ENCODE results near the gene RCSD1.

Gene RCSD1

DNA sequence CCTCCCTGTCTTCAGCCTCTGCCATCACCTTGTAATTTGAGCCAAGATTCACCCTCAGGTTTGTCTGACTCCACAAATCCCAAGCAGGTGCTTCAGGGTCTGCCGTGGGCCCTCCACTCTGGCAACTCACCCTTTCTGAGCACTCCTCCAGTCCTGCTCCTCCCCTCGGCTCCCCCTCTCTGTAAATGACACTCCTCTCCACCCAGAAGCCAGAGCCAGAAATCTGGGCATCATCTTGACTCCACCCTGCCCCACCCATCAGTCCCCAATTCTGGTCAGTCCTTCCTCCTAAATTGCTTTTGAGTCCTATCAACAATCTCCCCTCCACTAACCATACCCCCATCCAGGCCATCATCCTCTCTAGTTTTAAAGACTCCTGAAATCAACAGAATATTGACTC is 40.5 kb downstream of the RCSD1 start:
- no peak for DNase-seq

DNA sequence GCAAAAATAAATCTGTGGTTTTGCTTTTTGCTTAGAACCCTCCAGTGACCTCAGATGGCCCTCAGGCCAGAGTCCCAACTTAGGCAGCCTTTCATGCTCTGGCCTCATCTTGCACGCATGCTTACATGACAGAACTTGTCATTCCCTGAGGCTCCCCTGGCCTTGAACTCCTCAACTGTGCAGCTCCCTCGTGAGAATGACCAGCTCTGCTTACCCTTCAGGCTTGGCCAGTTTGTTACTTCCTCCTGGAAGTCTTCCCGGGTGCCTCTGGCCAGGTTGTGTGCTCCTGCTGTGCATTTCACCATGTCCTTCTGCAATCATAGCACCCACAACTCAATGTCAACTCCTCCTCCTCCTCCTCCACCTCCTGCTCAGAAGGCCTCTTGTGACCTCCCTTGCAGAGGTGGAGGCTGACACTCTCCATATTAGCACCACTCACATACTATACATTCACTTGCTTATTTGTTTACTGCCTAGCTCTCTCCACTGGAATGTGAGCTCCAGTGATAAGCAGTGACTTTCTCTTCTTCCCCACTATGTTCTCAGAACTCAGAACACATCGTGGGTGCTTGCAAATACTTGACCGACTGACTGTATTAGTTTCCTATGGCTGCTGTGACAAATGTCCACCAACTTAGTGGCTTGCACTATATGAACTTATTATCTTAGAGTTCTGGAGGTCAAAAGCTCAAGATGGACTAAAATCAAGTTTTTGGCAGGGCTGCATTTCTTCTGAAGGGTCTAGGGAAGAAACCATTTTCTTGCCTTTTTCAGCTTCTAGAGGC is 41.9 kb downstream of the RCSD1 start:
- DNase-seq: no peak

DNA sequence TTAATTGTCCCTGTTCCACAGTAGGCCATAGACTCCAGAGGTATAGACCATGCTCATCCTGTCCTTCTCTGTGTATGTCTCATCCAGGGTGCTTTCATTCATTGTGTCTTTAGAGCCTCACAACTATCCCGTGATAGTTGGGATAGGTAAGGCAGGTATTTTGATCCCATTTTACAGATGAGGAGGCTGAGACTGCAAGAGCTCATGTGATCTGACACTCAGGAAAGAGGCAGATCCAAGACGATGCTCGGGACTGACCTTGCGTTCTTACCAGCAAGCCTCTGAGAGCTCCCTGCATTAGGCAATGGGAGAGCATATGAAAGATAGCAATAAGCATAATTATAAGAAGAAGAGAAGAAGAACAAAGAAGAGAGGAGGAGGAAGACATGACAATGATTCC is 42.8 kb downstream of the RCSD1 start:
- DNase-seq: no peak

DNA sequence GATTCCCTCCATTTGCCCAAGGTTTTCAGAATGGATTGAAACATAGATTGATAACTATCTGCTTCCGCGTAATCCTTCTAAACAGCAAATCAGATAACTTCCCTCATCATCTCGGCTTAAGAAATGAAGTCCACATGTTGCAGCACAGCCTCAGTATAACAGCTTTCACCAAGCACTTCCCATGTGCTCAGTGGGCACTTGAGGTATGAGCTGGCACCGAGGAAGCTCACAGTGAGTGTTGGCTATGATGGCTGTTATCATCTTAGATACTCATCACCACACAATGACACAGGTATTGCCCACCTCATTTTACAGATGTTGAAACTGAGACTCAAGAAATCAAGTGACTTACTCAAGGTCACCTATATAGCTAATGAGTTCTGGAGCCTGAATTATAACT is 43.2 kb downstream of the RCSD1 start:
- no peak for DNase-seq

DNA sequence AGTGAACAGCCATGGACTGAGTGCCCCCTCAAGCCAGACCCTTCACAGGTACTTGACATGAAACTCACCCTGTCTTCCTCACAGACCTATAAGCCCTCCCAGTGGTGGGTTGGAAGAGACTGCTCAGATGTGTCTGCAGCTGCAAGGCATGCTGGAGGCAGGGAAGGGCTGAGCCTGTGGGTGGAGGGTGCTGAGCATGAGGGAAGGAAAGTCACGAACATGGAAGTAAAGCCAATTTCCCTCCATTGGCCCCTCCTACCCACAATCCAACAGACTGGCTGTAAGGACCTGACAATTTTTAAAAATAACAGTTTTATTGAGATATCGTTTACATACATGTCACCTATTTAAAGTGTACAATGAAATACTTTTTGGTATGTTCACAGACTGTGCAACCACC is 44.1 kb downstream of the RCSD1 start:
- DNase-seq: no peak

DNA sequence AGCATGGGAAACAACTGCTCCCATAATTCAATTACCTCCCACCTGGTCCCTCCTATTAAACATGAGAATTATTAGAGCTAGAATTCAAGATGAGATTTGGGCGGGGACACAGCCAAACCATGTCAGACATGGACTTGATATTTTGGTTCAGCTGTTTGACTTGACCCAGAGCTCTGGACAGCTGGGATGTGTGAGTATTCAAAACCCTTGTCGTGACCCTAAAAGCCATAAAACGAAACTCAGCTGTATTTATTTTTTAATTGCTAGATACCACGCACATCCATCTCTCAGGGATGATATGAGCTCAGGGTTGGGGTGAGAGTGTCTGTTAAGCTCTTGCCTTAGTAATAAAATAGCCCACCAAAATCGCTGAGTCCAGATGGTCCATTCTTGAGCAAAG is 45.4 kb downstream of the RCSD1 start:
- DNase-seq: no peak

DNA sequence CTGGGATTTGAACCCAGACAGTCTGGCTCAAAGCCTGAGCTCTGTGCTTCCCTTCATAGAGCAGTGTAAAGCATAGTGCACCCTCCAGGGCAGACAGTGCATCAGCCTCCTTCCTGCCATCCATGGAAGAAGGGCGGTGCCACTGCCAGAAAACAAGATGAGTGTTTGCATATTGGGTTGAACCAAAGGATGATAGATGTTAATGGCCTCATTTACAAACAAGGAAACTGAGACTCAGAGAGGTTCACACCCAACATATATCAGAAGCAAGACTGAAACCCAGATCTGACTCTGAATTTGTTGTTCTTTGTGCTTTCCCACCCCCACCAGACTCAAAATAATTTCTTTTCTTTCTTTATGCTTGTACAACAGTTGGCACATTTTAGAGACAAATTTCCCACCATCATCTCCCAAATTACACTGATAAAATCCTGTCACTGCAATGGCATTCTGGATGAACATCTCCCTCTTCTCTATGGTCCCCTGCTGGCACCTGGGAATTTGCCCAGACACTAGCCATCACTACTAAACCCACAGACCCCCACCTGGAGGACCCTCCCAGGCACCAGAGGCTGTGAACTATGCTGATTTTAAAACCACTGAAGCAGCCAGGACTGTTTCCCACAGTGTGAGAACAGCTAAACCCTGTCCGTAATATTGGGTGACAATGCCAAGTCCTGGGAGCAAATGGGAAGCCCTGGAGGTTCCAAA is 46.3 kb downstream of the RCSD1 start:
- peak; percentile 40 for DNase-seq

DNA sequence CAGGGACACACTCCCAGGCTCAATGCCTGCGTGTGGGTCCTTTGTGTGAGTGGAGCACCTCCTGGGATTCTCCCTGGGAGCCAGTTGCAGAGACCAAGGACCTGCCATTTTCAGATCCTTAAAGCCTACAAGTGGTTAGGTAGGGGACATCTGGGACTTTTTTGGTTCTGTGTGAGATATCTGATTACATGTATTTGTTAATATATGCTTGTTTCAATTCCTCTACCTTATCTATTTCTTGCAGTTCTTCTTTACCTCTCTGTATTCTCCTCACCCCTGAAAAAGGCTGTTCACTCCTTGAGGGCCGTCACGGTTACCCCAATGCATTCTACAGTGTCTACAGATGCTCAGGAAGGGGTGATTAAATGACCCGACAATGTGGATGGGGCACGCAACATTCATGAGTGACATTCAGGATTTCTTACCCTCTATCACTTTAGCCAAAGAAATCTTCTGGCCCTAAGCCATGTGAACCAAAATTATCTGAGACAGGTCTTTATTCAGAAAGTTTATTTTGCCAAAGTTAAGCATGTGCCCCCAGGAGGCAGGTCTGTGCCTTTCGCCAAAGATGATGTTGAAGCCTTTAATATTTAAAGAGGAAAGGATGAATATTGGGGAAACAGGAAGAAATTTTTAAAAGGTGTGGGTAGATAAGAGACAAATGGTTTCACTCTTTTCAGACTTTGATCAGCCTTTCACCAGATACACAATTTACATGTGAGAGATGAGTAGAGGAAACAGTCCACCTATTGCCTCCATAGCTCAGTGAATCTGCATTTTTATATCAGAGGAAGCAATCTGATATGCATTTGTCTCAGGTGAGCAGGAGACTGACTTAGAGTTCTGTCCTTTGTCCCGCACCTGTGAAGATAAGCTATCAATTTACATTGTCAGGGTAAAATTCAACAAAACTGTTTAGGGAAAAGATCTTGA is 47.1 kb downstream of the RCSD1 start:
- no peak for DNase-seq

DNA sequence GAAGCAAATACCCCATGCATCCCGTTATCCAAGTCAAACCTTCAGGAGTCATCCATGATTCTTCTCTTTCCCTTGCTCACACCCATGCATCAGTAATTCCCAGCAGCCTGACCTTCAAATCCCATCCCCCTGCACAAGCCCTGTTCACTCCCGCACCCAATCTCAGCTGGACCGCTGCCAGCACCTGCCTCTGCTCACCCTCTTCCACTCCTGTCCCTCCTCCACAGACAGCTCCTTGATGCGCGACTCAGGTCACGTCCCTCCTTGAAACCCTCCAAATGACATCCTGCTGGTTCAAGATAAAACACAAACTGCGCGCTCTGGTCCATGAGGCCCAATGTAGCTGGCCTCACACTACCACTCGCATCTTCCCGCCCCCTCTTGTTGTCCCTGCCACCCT is 48.4 kb downstream of the RCSD1 start:
- DNase-seq: peak; percentile 7

DNA sequence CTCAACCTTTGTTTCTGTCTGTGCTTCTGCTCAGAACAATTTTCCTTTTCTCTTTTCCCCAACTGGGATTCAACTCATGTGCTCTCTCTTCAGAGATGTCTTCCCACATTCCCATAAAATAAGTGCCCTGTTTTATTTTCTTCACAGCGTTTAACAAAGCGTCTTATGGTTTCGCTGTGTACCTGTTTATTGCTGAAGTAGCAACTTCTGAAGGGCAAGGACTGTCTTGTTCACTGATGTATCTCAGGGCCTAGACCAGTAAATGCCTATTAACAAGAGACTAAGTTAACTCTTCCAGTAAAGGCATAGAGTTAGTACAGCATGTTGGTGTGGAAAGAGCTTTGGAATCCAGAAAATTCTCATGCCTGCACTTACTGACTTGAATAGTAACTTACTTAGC is 48.8 kb downstream of the RCSD1 start:
- no peak for DNase-seq

DNA sequence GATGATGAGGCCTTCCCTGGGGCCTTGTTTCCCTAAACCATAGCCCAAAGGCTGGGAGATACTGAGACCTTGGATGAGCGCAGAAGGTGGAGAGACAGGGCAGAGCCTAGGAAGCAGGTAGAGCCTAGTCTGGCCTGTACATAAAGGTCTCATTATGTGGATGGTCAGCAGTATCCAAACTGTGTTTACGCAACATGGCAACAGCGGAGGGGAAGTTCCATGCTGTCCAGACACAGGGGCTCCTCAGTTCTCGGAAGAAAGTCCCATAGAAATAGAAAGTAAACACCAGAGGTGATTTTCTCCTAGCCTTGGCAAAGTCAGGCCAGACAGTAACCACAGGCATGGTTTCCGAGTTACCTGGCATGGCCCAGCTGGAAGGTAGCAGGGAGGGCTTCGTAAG is 49.7 kb downstream of the RCSD1 start:
- no peak for DNase-seq

DNA sequence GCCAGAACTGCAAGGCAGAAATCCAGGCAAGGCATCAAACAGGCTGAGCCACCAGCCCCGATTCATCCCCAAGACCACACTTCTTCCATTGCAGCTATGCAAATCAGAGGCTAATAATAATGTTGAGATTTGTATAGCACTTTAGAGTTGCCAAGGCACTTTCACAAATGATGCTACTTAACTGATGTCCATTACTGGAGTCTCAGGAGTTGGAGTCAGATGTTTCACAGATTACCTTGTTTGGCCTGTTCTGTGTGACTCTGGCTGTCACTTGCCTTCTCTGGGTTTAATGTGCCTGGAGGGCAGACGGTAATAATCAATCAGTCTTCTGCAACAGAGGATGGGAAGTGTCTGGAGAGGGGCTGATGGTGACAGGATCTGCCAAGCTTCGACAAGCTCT is 51.0 kb downstream of the RCSD1 start:
- no peak for DNase-seq

DNA sequence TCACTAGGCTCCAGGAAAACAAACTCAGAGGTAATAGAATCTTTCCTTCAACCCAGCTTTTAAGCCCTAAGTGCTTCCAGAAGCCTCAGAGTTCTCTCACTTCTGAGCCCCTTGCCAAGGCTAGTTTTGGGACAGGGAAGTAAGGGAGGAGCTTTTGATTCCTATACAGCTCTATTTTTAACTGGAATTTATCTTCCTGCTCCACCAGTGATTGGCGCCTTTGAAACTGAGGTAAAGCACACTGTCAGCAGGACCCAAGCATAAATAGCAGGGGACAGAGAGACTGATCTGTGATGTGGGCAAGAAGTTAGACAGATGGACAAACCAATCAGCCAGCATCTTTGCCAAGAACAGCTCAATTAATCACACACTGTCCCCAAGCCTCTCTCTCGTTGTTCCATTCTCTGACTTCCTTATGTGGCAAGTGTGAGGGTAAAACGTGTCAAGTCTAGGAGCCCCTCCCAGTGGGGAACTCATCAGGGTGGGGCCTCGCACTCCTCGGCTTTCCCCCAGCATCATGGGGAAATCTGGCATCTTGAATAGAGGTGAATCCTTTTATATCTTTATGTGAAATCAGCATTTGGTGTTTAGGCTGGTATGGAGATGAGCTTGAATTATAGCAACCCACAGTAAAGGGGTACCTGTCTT is 51.5 kb downstream of the RCSD1 start:
- DNase-seq: no peak

DNA sequence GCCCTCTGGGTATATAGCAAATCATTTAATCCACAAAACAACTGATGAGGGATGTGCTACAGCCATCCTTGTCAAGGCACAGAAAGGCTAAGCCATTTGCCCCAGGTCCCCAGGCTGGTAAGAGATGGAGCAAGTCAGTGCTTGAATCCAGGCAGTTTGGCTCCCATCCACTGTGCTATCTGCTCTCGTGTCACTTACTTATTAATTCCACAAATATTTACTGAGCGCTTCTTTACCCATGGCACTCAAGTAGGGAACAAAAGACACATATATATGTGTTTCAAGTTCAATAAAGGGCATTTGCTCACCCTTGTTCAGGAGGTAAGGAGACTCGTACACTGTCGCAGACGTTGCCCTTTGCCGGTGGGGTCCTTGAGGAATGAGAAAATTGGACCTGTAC is 53.2 kb downstream of the RCSD1 start:
- DNase-seq: peak; percentile 10

DNA sequence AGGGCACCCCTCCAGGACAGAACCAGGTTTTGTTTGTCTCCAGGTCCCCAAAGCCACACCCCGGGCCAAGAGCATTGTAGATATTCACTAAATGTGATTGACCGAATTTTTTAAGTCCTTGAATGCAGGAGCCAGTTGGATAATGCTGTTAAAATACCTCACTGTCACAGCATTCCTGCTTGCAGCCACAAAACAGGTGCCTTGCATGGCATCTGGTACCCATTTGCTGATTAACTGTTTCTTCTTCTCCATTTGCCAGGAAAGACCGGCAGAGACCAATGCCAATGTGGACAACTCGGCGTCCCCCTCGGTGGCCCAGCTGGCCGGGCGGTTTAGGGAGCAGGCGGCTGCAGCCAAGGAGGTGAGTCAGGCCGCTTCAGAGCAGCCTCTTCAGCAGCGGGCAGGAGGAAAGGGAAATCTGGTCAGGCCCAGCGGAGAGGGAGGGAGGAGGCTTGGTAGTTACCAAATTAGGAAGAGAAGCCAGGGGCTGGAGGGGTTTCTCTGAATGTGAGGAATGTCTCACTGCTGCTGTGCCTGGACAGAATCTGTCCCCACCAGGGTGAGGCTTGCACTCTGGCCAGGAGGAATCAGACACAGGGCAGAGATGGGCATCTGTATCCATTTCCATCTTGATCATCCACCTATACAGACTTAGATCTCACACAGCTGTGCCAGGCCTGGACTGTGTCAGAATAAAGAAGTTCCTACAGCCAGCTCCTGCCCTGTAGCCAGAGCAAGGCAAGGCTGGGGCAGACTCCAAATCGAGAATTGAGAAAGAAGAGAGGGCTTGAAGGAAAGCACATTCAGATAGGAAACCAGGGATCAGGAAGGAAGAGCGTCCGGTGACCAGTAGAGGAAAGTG is 53.8 kb downstream of the RCSD1 start:
- DNase-seq: no peak

DNA sequence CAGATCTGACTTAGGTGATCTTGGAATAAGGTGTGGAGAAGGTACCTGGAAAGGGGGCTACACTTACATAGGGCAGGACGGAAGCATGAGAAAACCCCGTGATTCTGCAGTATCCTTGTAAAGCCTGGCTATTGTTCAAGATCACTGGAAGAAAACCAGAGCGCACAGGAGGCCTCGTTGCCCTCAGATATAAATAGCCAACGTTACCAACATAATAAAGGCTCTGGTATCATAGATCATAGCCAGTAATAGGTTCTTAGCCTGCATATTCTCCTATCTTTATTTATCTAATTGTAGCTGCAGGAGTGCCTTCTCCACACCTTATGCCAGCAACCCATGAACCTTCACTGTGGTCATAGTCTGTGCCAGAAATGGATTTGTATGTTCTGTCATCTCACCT is 55.8 kb downstream of the RCSD1 start:
- DNase-seq: no peak

DNA sequence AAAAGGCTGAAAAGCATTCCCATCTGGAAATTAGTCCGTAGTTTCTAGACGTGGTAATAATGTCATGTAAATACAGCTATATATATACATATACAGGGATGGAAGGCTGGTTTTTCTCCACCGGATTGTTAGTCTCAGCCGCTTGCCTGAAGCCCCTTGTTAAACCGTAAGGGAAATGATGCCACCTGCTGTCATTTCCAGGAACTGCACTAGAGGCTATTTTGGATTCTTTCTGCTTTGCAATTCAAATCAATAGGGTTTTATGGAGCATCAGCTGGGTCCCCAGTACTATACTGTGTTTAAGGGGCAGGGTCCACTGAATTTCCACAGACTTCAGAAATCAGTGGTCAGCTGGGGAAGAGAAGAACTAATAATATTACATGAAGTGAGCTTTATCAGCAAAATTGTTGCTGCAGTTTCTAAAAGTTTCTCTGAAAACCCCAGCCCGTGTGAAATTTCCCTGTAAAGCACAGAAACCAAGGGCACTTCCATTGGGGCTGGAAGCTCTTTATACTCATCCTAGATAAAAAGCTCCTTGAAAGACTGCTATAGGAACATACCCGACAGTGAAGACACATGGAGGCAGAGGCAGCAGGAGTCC is 58.0 kb downstream of the RCSD1 start:
- peak; percentile 82 for DNase-seq

DNA sequence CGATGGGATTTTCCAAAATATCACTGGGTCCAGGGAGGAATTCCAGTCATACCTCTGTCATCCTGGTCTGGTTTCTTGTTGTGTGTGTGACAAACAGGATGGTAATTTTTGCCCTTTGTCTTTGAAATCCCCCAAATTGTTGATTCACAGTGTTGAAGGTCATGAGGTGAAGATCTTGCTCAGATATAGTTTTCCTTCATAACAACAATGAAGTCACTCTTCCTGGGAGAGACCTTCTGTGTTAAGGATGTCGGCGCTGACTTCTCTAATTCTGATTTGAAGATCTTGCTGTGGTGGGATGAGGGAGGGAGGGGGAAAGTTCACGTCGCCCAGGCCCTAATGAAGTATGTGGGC is 59.5 kb downstream of the RCSD1 start:
- DNase-seq: no peak

DNA sequence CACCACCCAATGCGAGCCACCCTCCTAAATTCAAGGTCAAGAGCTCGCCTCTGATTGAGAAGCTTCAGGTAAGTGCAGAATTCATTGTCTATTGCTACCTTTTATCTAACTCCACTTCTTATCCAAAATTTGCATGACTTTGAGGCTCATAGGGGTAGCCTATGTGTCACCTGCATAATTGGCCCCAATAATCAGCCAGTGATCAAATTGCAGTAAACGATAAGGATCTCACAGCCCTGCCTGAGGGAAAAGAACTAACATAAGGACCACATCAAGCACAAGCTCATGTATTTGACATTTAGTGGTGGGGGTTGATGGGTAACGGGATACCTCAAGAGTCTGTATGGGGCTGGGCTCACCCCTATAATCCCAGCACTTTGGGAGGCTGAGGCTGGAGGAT is 60.0 kb downstream of the RCSD1 start:
- DNase-seq: no peak

DNA sequence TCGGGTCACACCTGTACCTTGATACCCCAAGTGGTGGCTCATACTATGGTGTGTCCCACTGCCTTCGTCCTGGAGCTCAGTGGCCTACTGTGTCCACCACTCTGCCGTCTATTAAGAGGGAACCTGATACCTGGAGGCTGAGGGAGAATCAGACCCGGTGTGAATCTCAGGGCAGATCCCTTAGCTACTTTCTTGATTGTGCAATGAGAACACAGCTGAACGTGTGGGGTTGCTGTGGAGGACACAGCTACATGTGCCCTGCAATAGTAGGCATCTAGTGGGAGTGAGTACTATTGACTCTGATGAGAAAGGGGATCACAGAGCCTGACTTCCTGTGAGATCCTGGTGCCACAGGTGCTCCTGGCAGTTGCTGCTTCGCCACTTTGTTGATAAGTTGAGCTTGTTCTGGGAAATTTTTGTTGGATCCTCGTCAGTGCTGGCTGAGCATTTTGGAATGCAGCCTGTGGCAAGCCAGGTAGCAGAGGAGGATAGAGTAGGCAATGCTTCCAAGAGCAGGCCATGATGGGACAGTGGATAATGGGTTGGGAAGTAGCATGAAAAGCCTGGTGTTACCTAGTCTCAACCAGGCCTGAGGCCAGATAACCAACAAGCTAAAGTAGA is 63.5 kb downstream of the RCSD1 start:
- no peak for DNase-seq

DNA sequence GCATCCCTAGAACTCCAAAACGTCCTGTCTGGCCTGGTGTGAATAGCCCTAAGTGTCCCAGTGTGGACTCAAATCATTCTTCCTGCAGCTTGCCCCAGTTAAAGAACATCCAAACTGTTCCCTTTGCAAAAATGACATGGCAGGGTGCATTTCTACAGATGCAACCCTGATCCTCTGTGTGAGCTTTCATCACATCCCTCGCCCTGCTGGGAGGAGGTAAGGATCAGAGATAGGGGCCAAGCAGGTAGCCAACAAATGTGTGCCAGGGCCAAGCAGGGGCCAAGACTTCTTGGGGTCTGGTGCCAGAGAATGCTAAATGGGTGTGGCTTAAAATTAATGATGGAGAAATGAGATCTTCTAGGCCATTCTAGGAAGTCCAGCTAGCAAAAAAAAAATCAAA is 64.7 kb downstream of the RCSD1 start:
- no peak for DNase-seq
